MM.1S (cell line): ENCODE data around the gene RNF187.
A peak's percentile ranks its signal among the peaks of the same experiment; 100 is the strongest.

Experiments used
- DNase-seq: peaks from one replicate; pipeline ENCODE4 v3.0.0-alpha.2; 2015
- H2AFZ ChIP-seq: fragments of 300-600 bp; sonication (generic); 2 replicates; pipeline ENCODE4 v1.6.0; 2016; ENCODE audit warnings: antibody characterized with exemption, low read length
- H3F3A ChIP-seq: fragments of 300-600 bp; sonication (generic); 2 replicates; pipeline ENCODE4 v1.6.1; 2016; ENCODE audit warnings: mild to moderate bottlenecking, antibody characterized with exemption, low read length, moderate library complexity, mixed read lengths; ENCODE audit not compliant: insufficient read depth
- H3K27ac ChIP-seq: fragments of 300-600 bp; sonication (generic); 2 replicates; pipeline ENCODE4 v1.5.1; 2016; ENCODE audit warnings: mild to moderate bottlenecking, low read length
- H3K27me3 ChIP-seq: fragments of 300-600 bp; sonication (generic); replicated peaks from 2 replicates; pipeline ENCODE4 v1.6.0; 2016; ENCODE audit warnings: low read length; ENCODE audit not compliant: insufficient read depth
- H3K36me3 ChIP-seq: fragments of 300-600 bp; sonication (generic); replicated peaks from 2 replicates; pipeline ENCODE4 v1.6.1; 2016; ENCODE audit warnings: mild to moderate bottlenecking, low read length, mixed read lengths; ENCODE audit not compliant: insufficient read depth
- H3K4me1 ChIP-seq: fragments of 300-600 bp; sonication (generic); 2 replicates; pipeline ENCODE4 v1.6.1; 2016; ENCODE audit warnings: low read length, mixed read lengths
- H3K4me2 ChIP-seq: fragments of 300-600 bp; sonication (generic); 2 replicates; pipeline ENCODE4 v1.6.0; 2016; ENCODE audit warnings: low read depth, low read length
- H3K4me3 ChIP-seq: fragments of 300-600 bp; sonication (generic); 2 replicates; pipeline ENCODE4 v1.5.1; 2016; ENCODE audit warnings: low read length, mixed read lengths
- H3K79me2 ChIP-seq: fragments of 300-600 bp; sonication (generic); 2 replicates; pipeline ENCODE4 v1.6.1; 2016; ENCODE audit warnings: mixed run types, low read length, mixed read lengths
- H3K9ac ChIP-seq: fragments of 300-600 bp; sonication (generic); 2 replicates; pipeline ENCODE4 v1.6.1; 2016; ENCODE audit warnings: low read length, mixed read lengths
- H3K9me2 ChIP-seq: fragments of 300-600 bp; sonication (generic); replicated peaks from 2 replicates; pipeline ENCODE4 v1.6.1; 2016; ENCODE audit warnings: mild to moderate bottlenecking, low read length, mixed read lengths; ENCODE audit not compliant: insufficient read depth
- H3K9me3 ChIP-seq: fragments of 300-600 bp; sonication (generic); replicated peaks from 2 replicates; pipeline ENCODE4 v1.6.1; 2016; ENCODE audit warnings: mild to moderate bottlenecking, low read length, mixed read lengths; ENCODE audit not compliant: insufficient read depth
- H4K20me1 ChIP-seq: fragments of 300-600 bp; sonication (generic); 2 replicates; pipeline ENCODE4 v1.6.1; 2016; ENCODE audit warnings: mild to moderate bottlenecking, low read length, moderate library complexity, mixed read lengths; ENCODE audit not compliant: insufficient read depth
- CTCF ChIP-seq: fragments of 300-600 bp; sonication (generic); IDR thresholded peaks from 2 replicates; pipeline ENCODE4 v1.5.1; 2016; ENCODE audit warnings: antibody characterized with exemption, low read length, mixed read lengths
- EZH2 ChIP-seq: fragments of 300-600 bp; sonication (generic); optimal IDR thresholded peaks from 2 replicates; pipeline ENCODE3; 2017; ENCODE audit warnings: low read depth, mild to moderate bottlenecking, antibody characterized with exemption, low read length, mixed read lengths
- EZH2phosphoT487 ChIP-seq: fragments of 300-600 bp; sonication (generic); IDR thresholded peaks from 2 replicates; pipeline ENCODE4 v1.6.1; 2018; ENCODE audit warnings: antibody characterized with exemption, low read length

RNF187 gene

DNA sequence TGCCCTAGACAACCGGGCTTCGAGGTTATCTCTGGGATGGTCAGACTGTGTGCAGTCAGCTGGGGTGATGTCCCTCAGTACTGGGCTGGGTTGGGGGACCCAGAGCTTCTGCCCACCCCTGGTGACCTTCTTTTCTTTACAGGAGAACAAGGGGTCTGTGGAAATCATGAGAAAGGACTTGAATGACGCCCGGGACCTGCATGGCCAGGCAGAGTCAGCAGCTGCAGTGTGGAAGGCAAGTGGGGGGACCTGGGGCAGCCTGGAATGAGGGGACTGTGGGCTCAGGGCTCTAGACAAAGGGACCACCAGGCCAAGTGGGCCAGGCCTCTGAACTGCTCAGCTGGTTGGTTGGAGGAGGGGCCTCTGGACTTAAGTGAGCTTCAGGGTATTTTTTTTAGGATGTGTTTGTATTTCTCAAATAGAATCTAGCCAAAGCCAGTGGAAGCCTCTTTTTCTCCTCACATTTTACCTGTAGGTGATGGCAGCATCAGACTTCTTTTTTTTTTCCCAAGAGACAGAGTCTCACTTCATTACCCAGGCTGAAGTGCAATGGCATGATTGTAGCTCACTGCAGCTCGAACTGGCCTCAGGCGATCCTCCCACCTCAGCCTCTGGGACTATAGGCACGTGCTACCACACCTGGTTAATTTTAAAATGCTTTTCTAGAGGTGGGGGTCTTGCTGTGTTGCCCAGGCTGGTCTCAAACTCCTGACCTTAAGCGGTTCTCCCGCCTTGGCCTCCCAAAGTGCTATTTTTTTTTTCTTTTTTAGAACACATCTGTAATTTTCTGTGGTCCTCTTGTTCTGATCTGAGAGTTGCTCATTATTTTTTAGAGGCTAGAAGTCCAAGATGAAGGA lies 1.9 kb downstream of the RNF187 start:
- no peaks in the 10 kb centered on the region for H3K9me2 ChIP-seq
- no peaks in the 10 kb centered on the region for H3K27me3 ChIP-seq
- peak overlapping the region; percentile 82; the same call in 1 of the 2 replicates for H3K4me2 ChIP-seq
- peaks cover 32% of the 10 kb centered on the region for H3K79me2 ChIP-seq
- H3K36me3 ChIP-seq: 0 out of 2 replicates have a peak, but pooled peaks cover 4% of the 10 kb centered on the region
- no peak overlapping the region for H3K9ac ChIP-seq
- no peaks in the 10 kb centered on the region for H4K20me1 ChIP-seq
- no peaks in the 10 kb centered on the region for H3K9me3 ChIP-seq
- TF ChIP-seq CTCF: no peak
- no peak for TF ChIP-seq EZH2
- peaks cover 15% of the 10 kb centered on the region for H3K4me1 ChIP-seq
- H3F3A ChIP-seq: peaks cover 7% of the 10 kb centered on the region; the same call in 1 of the 2 replicates
- H3K4me3 ChIP-seq: no peak overlapping the region
- no peak overlapping the region for H3K27ac ChIP-seq
- no peak for DNase-seq
- no peak overlapping the region for H2AFZ ChIP-seq

GRCh38 chr1:228490120-228491078 lies 3.2 kb downstream of the RNF187 start:
- Histone ChIP-seq H3K4me2 (no peak overlapping the region), H3K79me2 (peaks cover 32% of the 10 kb centered on the region), H3K36me3 (0 out of 2 replicates have a peak, but pooled peaks cover 4% of the 10 kb centered on the region), H2AFZ (no peak overlapping the region), H3K4me1 (peaks cover 15% of the 10 kb centered on the region), H3K9ac (no peak overlapping the region), H3F3A (peaks cover 7% of the 10 kb centered on the region; the same call in 1 of the 2 replicates), H4K20me1 (no peaks in the 10 kb centered on the region), H3K27me3 (no peaks in the 10 kb centered on the region), H3K27ac (peak overlapping the region; percentile 9; the same call in 1 of the 2 replicates), H3K9me2 (no peaks in the 10 kb centered on the region), H3K4me3 (no peak overlapping the region), H3K9me3 (no peaks in the 10 kb centered on the region)
- TF ChIP-seq CTCF (no peak), EZH2phosphoT487 (no peak), EZH2 (no peak)
- DNase-seq: no peak

GRCh38 chr1:228493141-228494043 lies 6.2 kb downstream of the RNF187 start:
- Histone ChIP-seq H3K9me3 (no peaks in the 10 kb centered on the region), H4K20me1 (no peaks in the 10 kb centered on the region), H3K4me3 (no peak overlapping the region), H3F3A (no peaks in the 10 kb centered on the region), H3K79me2 (peaks cover 25% of the 10 kb centered on the region), H3K4me2 (no peak overlapping the region), H3K27ac (no peak overlapping the region), H3K36me3 (0 out of 2 replicates have a peak, but pooled peaks cover 4% of the 10 kb centered on the region), H3K4me1 (peaks cover 11% of the 10 kb centered on the region), H3K27me3 (no peaks in the 10 kb centered on the region), H2AFZ (no peak overlapping the region), H3K9me2 (no peaks in the 10 kb centered on the region), H3K9ac (no peak overlapping the region)
- no peak for TF ChIP-seq EZH2phosphoT487
- TF ChIP-seq EZH2: no peak
- no peak for TF ChIP-seq CTCF
- no peak for DNase-seq
